ENCODE measurements around the gene ATAD3A. TPM values are rescaled to one million over a fixed set of nuclear protein-coding genes. Genes with fewer than 3 reads are reported as not detected.
"Not testable (repeated sequence)": the region's sequence is repeated elsewhere in the genome, so short reads cannot be mapped to it uniquely, and the experiment has no call there.

The ATAD3A gene
- total RNA-seq, 1 experiment from 2014 or later: 155 TPM

DNA sequence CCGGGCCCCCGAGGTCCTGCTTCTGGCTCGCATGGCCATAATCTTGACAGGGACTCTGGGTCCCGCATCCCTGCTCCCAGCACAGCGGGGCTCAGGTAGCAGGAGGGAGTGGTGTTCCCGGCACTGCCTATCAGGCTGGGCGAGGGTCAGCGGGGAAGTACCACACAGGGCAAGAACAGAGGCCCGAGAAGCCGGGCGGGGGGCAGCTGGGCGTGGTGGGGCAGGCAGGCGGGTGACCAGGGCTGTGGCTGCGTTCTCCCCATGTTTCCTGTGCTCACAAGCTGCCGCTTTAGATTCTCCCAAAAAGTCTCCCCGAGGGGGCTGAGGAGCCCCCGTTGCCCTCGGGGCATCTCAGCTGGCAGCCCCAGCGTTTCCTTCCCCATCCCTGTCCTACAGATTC lies 22.1 kb upstream of the ATAD3A start:
- DNase-seq (ENCODE audit: low spot score): no peak

- DNase-seq (ENCODE audit: low spot score): no peak
These were observed 21.2 kb upstream of the ATAD3A start for GRCh38 chr1:1490633-1491230.

DNA sequence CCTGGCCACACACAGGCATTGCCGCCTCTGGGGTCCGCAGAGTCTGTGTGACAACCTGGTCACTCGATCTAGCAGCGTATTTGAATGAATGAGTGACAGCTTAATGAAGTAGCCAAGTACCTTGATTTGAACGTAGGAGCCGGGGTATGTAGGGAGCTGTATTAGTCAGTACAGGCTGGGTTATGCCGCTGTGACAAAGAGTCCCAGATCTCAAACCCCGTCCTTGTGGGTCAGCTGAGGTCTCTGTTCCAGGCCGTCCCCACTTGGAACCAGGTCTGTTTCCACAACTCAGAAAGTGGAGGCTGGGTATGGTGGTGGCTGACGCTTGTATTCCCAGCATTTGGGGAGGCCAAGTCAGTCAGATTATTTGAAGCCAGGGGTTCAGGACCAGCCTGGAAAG lies 20.4 kb upstream of the ATAD3A start:
- no peak for DNase-seq (ENCODE audit: low spot score)

DNA sequence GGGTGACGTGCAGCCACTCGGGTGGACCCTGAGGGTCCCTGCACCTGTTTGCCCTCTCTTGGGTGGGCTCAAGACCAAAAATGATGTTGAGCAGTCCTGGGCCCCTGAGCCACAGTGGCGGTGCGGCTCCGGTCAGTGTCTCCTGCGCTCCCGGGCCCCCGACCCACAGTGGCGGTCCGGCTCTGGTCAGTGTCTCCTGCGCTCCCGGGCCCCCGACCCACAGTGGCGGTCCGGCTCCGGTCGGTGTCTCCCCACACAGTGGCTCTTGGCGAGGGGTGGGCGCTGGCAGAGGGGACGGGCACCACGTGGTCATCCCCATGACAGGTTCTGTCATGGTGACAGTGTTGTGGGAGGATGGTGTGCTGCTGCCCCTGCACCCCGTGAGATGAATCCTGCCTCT lies 17.7 kb upstream of the ATAD3A start:
- DNase-seq (ENCODE audit: low spot score): not testable (repeated sequence)

- not testable (repeated sequence) for DNase-seq (ENCODE audit: low spot score)
These were observed 16.4 kb upstream of the ATAD3A start for GRCh38 chr1:1495461-1495975.

- peak; percentile 92 for DNase-seq (ENCODE audit: low spot score)
These were observed 7.1 kb upstream of the ATAD3A start for GRCh38 chr1:1504777-1505365.

- DNase-seq (ENCODE audit: low spot score): peak; percentile 12
These were observed 6.6 kb upstream of the ATAD3A start for GRCh38 chr1:1505366-1505798.

DNA sequence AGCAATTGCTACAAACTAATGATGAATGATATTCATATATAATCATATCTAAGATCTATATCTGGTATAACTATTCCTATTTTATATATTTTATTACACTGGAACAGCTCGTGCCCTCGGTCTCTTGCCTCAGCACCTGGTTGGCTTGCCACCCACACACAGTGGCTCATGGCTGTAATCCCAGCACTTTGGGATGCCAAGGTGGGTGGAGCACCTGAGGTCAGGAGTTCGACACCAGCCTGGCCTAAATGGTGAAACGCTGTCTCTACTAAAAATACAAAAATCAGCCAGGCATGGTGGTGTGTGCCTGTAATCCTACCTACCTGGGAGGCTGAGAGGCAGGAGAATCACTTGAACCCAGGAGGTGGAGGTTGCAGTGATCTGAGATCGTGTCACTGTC lies 6.2 kb upstream of the ATAD3A start:
- peak; percentile 5 for DNase-seq (ENCODE audit: low spot score)

- no peak for DNase-seq (ENCODE audit: low spot score)
These were observed 4.7 kb upstream of the ATAD3A start for GRCh38 chr1:1507305-1507704.

GRCh38 chr1:1508775-1509464 lies 3.0 kb upstream of the ATAD3A start:
- DNase-seq (ENCODE audit: low spot score): not testable (repeated sequence)

DNA sequence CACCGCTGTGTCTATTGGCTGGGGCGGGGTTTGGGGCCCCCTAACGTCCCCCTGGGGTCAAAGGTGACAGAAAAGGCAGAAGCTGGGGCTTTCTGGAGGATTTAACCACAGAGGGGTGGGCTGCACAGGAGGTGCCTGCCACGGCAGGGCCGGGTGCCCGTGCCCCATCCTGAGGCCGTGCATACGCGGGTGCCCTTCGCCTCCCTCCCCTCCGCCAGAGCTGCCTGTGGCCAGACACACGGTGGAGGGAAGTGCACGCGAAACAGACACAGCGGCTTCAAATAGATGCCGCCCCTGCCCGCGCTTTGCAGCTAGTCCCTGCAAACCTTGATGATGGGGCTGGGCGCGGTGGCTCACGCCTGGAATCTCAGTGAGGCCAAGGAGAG lies 2.5 kb upstream of the ATAD3A start:
- not testable (repeated sequence) for DNase-seq (ENCODE audit: low spot score)

DNA sequence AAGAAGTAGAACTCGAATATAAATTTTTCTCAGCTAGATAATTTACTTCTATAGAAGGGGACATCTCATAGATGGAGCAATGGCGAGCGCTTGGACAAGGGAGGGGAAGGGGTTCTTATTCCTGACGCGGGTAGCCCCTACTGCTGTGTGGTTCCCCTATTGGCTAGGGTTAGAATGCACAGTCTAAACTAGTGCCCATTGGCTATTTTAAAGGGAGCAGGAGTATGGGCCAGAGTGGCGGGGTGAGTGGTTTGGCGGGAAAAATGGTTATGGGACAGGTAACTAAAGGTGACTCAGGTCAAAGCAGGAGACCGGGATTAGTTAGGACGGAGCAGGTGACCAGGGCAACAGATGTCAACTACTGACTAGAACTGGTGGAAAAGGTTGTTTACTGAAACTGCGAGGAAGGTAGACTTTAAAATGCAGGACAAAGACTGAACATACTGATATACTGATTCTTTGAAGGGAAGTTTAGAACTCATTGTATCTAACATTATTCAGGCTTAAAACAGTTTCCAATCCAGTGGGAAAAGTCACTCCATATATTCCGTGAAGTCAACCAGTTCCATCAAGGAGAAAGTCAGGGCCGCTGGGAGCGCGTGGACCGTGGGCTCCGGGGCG lies 940 bp upstream of the ATAD3A start:
- peak; percentile 67 for DNase-seq (ENCODE audit: low spot score)

GRCh38 chr1:1512425-1512824 lies 463 bp downstream of the ATAD3A start:
- not testable (repeated sequence) for DNase-seq (ENCODE audit: low spot score)

- not testable (repeated sequence) for DNase-seq (ENCODE audit: low spot score)
These were observed 1.7 kb downstream of the ATAD3A start for GRCh38 chr1:1513675-1514074.

GRCh38 chr1:1514376-1514775 lies 2.4 kb downstream of the ATAD3A start:
- not testable (repeated sequence) for DNase-seq (ENCODE audit: low spot score)

GRCh38 chr1:1516923-1517322 lies 5.0 kb downstream of the ATAD3A start:
- not testable (repeated sequence) for DNase-seq (ENCODE audit: low spot score)

- DNase-seq (ENCODE audit: low spot score): no peak
These were observed 6.1 kb downstream of the ATAD3A start for GRCh38 chr1:1517973-1518620.

DNA sequence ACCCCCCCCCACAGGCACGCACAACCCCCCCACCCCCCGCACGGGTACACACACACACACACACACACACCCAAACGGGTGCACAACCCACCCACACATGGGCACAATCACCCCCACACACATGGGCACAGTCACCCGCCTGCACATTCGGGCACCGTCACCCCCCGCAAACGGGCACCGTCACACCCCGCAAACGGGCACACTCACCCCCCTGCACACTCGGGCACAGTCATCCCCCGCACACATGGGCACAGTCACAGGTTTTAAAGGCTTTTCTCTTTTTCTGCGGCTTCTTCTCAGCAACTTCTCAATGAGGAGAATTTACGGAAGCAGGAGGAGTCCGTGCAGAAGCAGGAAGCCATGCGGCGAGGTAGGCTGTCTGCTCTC lies 6.7 kb downstream of the ATAD3A start:
- DNase-seq (ENCODE audit: low spot score): not testable (repeated sequence)

GRCh38 chr1:1519805-1520505 lies 8.0 kb downstream of the ATAD3A start:
- not testable (repeated sequence) for DNase-seq (ENCODE audit: low spot score)

DNA sequence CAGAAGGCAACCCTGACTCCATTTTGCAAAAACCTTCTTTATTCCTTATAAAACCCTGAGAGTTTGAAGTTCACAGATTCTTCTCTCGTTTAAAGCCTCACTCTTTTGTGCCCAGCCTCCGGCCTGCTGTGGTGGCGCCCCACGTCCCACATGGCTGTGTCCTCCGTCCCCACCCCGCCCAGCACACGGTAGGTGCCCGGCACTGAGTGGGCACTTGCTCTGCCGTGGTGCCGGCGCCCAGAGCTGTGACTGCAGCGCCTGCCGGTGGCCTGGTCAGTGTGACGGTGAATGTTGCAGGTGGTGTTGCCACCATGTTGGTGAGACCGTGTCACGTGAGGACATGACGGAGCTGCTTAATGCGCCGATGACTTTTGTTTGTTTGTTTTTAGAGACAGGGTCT lies 9.4 kb downstream of the ATAD3A start:
- no peak for DNase-seq (ENCODE audit: low spot score)

DNA sequence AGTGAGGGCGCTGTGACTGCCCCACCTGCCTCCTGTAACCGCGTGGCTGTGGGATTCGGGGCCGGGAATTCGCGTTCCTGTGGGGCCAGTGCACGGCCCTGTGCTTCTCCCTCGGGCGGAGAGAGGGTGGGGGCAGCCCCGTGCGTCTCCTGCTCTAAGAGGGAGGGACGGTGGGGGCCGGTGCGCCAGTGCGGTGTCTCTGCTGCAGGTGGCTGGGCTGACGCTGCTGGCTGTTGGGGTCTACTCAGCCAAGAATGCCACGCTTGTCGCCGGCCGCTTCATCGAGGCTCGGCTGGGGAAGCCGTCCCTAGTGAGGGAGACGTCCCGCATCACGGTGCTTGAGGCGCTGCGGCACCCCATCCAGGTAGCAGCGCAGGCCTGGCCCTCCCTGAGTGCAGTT lies 10.6 kb downstream of the ATAD3A start:
- DNase-seq (ENCODE audit: low spot score): not testable (repeated sequence)
